ENCODE data around the gene CD59.

DNA sequence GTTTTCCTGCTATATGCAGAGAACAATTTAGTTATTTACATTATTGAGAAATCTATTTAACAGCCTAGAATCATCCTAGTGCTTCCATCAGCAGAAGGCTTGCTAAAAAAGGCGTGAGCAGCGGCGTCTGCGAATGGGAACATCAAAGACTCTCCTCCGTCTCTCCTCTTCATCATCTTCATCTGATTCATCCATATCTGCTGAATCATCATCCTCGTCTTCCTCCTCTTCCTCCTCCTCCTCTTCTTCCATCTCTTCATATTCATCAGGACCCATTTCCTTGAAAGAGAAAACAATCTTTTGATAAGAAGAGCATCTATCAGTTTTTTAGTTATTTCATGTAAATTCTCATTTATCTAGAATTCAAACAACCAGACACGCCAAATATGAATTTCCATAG is 5.6 kb upstream of the CD59 start:
- no peak for TF ChIP-seq POLR2AphosphoS5 (IDR thresholded peaks at IDR 0.05; ENCODE audit: low read depth, low read length)
- no peak for TF ChIP-seq TAF1 (IDR thresholded peaks at IDR 0.05; ENCODE audit: borderline replicate concordance, low read depth, low read length)
